SJCRH30 (cell line): ENCODE data around the gene TAPBPL. TPM values are rescaled to one million over a fixed set of nuclear protein-coding genes. Genes with fewer than 3 reads are reported as not detected.

Experiments used
- DNase-seq, 2 experiments: peaks; one replicate each; pipeline ENCODE4 v3.0.0-alpha.2; 2015 to 2020
- H3K27ac ChIP-seq: fragments of 250-450 bp; sonication (Bioruptor Pico); 2 replicates; pipeline ENCODE4 v1.5.1; 2020; ENCODE audit warnings: mild to moderate bottlenecking, moderate library complexity
- H3K27me3 ChIP-seq: fragments of 250-450 bp; sonication (Bioruptor Pico); 2 replicates; pipeline ENCODE4 v1.5.1; 2020; ENCODE audit warnings: mild to moderate bottlenecking, moderate library complexity
- H3K36me3 ChIP-seq: fragments of 250-450 bp; sonication (Bioruptor Pico); 2 replicates; pipeline ENCODE4 v1.5.1; 2020; ENCODE audit warnings: mild to moderate bottlenecking, moderate library complexity
- H3K4me1 ChIP-seq: fragments of 250-450 bp; sonication (Bioruptor Pico); 2 replicates; pipeline ENCODE4 v1.5.1; 2020; ENCODE audit warnings: mild to moderate bottlenecking, moderate library complexity
- H3K4me3 ChIP-seq: fragments of 250-450 bp; sonication (Bioruptor Pico); 2 replicates; pipeline ENCODE4 v1.5.1; 2020; ENCODE audit warnings: mild to moderate bottlenecking, moderate library complexity
- H3K9me3 ChIP-seq: fragments of 250-450 bp; sonication (Bioruptor Pico); replicated peaks from 2 replicates; pipeline ENCODE4 v1.5.1; 2020; ENCODE audit warnings: mild to moderate bottlenecking, moderate library complexity
- total RNA-seq: library from RNA; depleted of rRNA; stranded (reverse); fragments of >200 nt; shearing (Covaris generic); gene quantifications from 2 replicates; pipeline ENCODE4 v1.2.3, GENCODE V29; 2014

The TAPBPL gene
- total RNA-seq, 1 experiment from 2014 or later = 4.9 TPM

GRCh38 chr12:6450091-6450868, 1.6 kb upstream of the TAPBPL start:
- H3K4me3 ChIP-seq = peak overlapping the region; percentile 68
- no peaks in the 10 kb centered on the region for H3K9me3 ChIP-seq
- peak overlapping the region; percentile 85 for H3K27ac ChIP-seq
- H3K27me3 ChIP-seq = no peaks in the 10 kb centered on the region
- peaks cover 7% of the 10 kb centered on the region; the same call in 1 of the 2 replicates for H3K4me1 ChIP-seq
- peak; percentile 68 to 79 for DNase-seq
- no peaks in the 10 kb centered on the region for H3K36me3 ChIP-seq

- H3K9me3 ChIP-seq = no peaks in the 10 kb centered on the region
- H3K4me3 ChIP-seq = peak overlapping the region; percentile 68
- peaks cover 7% of the 10 kb centered on the region; the same call in 1 of the 2 replicates for H3K4me1 ChIP-seq
- H3K27ac ChIP-seq = peak overlapping the region; percentile 85
- H3K36me3 ChIP-seq = no peaks in the 10 kb centered on the region
- no peak for DNase-seq
- no peaks in the 10 kb centered on the region for H3K27me3 ChIP-seq
Observed at GRCh38 chr12:6450869-6451347, 934 bp upstream of the TAPBPL start.

- Histone ChIP-seq H3K4me3 (peak overlapping the region; percentile 68), H3K27me3 (no peaks in the 10 kb centered on the region), H3K27ac (peak overlapping the region; percentile 85), H3K4me1 (peaks cover 7% of the 10 kb centered on the region; the same call in 1 of the 2 replicates), H3K9me3 (no peaks in the 10 kb centered on the region), H3K36me3 (no peaks in the 10 kb centered on the region)
- DNase-seq = peak; percentile 24 to 39
Observed at GRCh38 chr12:6452245-6452943, 552 bp downstream of the TAPBPL start.

- H3K4me3 ChIP-seq = peak overlapping the region; percentile 68
- H3K4me1 ChIP-seq = peaks cover 7% of the 10 kb centered on the region; the same call in 1 of the 2 replicates
- H3K9me3 ChIP-seq = no peaks in the 10 kb centered on the region
- no peak overlapping the region; the same call in 1 of the 2 replicates for H3K27ac ChIP-seq
- H3K36me3 ChIP-seq = no peaks in the 10 kb centered on the region
- DNase-seq = no peak
- no peaks in the 10 kb centered on the region for H3K27me3 ChIP-seq
Observed at GRCh38 chr12:6452944-6453630, 1.2 kb downstream of the TAPBPL start.

- H3K27ac ChIP-seq = no peak overlapping the region
- 0 out of 2 replicates have a peak, but pooled peaks cover 4% of the 10 kb centered on the region for H3K4me1 ChIP-seq
- no peaks in the 10 kb centered on the region for H3K9me3 ChIP-seq
- no peak overlapping the region for H3K4me3 ChIP-seq
- H3K36me3 ChIP-seq = peaks cover 24% of the 10 kb centered on the region
- no peak for DNase-seq
- H3K27me3 ChIP-seq = no peaks in the 10 kb centered on the region
Observed at GRCh38 chr12:6457220-6457945, 5.5 kb downstream of the TAPBPL start.

GRCh38 chr12:6458281-6459003, 6.6 kb downstream of the TAPBPL start:
- Histone ChIP-seq H3K9me3 (no peaks in the 10 kb centered on the region), H3K4me3 (no peak overlapping the region), H3K27ac (no peak overlapping the region), H3K4me1 (no peaks in the 10 kb centered on the region), H3K27me3 (no peaks in the 10 kb centered on the region), H3K36me3 (peaks cover 31% of the 10 kb centered on the region)
- no peak for DNase-seq

- H3K36me3 ChIP-seq = peaks cover 35% of the 10 kb centered on the region
- no peaks in the 10 kb centered on the region for H3K27me3 ChIP-seq
- H3K27ac ChIP-seq = no peak overlapping the region
- H3K4me3 ChIP-seq = no peak overlapping the region
- no peaks in the 10 kb centered on the region for H3K4me1 ChIP-seq
- no peaks in the 10 kb centered on the region for H3K9me3 ChIP-seq
- DNase-seq = no peak
Observed at GRCh38 chr12:6459004-6459337, 7.1 kb downstream of the TAPBPL start.

GRCh38 chr12:6460751-6461371, 9.0 kb downstream of the TAPBPL start:
- H3K27me3 ChIP-seq = no peaks in the 10 kb centered on the region
- H3K4me1 ChIP-seq = no peaks in the 10 kb centered on the region
- H3K4me3 ChIP-seq = no peak overlapping the region
- DNase-seq = no peak
- H3K9me3 ChIP-seq = no peaks in the 10 kb centered on the region
- H3K36me3 ChIP-seq = peaks cover 50% of the 10 kb centered on the region
- H3K27ac ChIP-seq = no peak overlapping the region

GRCh38 chr12:6461401-6462233, 9.8 kb downstream of the TAPBPL start:
- Histone ChIP-seq H3K27ac (no peak overlapping the region), H3K27me3 (no peaks in the 10 kb centered on the region), H3K9me3 (no peaks in the 10 kb centered on the region), H3K36me3 (peaks cover 52% of the 10 kb centered on the region), H3K4me1 (no peaks in the 10 kb centered on the region), H3K4me3 (no peak overlapping the region)
- DNase-seq = no peak

GRCh38 chr12:6462234-6462995, 10.6 kb downstream of the TAPBPL start:
- no peak overlapping the region for H3K27ac ChIP-seq
- H3K27me3 ChIP-seq = no peaks in the 10 kb centered on the region
- DNase-seq = no peak
- no peaks in the 10 kb centered on the region for H3K9me3 ChIP-seq
- H3K36me3 ChIP-seq = peaks cover 52% of the 10 kb centered on the region
- no peaks in the 10 kb centered on the region for H3K4me1 ChIP-seq
- no peak overlapping the region for H3K4me3 ChIP-seq

GRCh38 chr12:6463216-6463615, 11.4 kb downstream of the TAPBPL start:
- H3K36me3 ChIP-seq = peaks cover 52% of the 10 kb centered on the region
- H3K27ac ChIP-seq = no peak overlapping the region
- no peaks in the 10 kb centered on the region for H3K4me1 ChIP-seq

GRCh38 chr12:6463858-6464257, 12.0 kb downstream of the TAPBPL start:
- no peaks in the 10 kb centered on the region for H3K4me1 ChIP-seq
- no peak overlapping the region for H3K4me3 ChIP-seq
- H3K36me3 ChIP-seq = peaks cover 52% of the 10 kb centered on the region
- no peak overlapping the region for H3K27ac ChIP-seq
- H3K9me3 ChIP-seq = no peaks in the 10 kb centered on the region
- DNase-seq = no peak
- H3K27me3 ChIP-seq = no peaks in the 10 kb centered on the region

More at GRCh38 chr12:6463216-6463615, 11.4 kb downstream of the TAPBPL start:
- Histone ChIP-seq H3K9me3 (no peaks in the 10 kb centered on the region), H3K4me3 (no peak overlapping the region), H3K27me3 (no peaks in the 10 kb centered on the region)
- no peak for DNase-seq
